HEK293T (cell line): ENCODE data around the gene TEX36.
"Not testable (repeated sequence)": the region's sequence is repeated elsewhere in the genome, so short reads cannot be mapped to it uniquely, and the experiment has no call there.

Experiments used
- ARNT ChIP-seq: fragments of 450-650 bp; IDR thresholded peaks from 2 replicates; pipeline ENCODE4 v1.6.1; 2017; ENCODE audit warnings: mild to moderate bottlenecking
- BHLHE40 ChIP-seq: fragments of 450-650 bp; IDR thresholded peaks from 2 replicates; pipeline ENCODE4 v1.6.1; 2016; ENCODE audit warnings: mild to moderate bottlenecking, moderate library complexity, borderline replicate concordance
- ELF4 ChIP-seq: fragments of 450-650 bp; IDR thresholded peaks from 2 replicates; pipeline ENCODE4 v1.6.1; 2017; ENCODE audit warnings: antibody characterized with exemption
- FOXA1 ChIP-seq: fragments of 450-650 bp; IDR thresholded peaks from 2 replicates; pipeline ENCODE4 v1.6.1; 2016; ENCODE audit warnings: mild to moderate bottlenecking
- FOXM1 ChIP-seq: fragments of 450-650 bp; IDR thresholded peaks from 2 replicates; pipeline ENCODE4 v1.6.1; 2017; ENCODE audit warnings: mild to moderate bottlenecking, borderline replicate concordance
- L3MBTL2 ChIP-seq: fragments of 450-650 bp; conservative IDR thresholded peaks from 2 replicates; pipeline ENCODE4 v1.6.1; 2016; ENCODE audit warnings: mild to moderate bottlenecking
- LEF1 ChIP-seq: fragments of 450-650 bp; IDR thresholded peaks from 2 replicates; pipeline ENCODE4 v1.6.1; 2017; ENCODE audit warnings: mild to moderate bottlenecking, borderline replicate concordance
- NFRKB ChIP-seq: fragments of 450-650 bp; IDR thresholded peaks from 2 replicates; pipeline ENCODE4 v1.6.1; 2016; ENCODE audit warnings: mild to moderate bottlenecking, moderate library complexity
- SP1 ChIP-seq: fragments of 450-650 bp; IDR thresholded peaks from 2 replicates; pipeline ENCODE4 v1.6.1; 2017
- SUZ12 ChIP-seq: fragments of 450-650 bp; IDR thresholded peaks from 2 replicates; pipeline ENCODE4 v1.6.1; 2016; ENCODE audit warnings: mild to moderate bottlenecking
- TARDBP ChIP-seq: fragments of 450-650 bp; IDR thresholded peaks from 2 replicates; pipeline ENCODE4 v1.6.1; 2016
- ZNF384 ChIP-seq: fragments of 450-650 bp; IDR thresholded peaks from 2 replicates; pipeline ENCODE4 v1.6.1; 2016
- TF ChIP-seq, protein P1 (sequence below): fragments of 450-650 bp; IDR thresholded peaks from 2 replicates; pipeline ENCODE4 v1.6.1; 2016

DNA sequence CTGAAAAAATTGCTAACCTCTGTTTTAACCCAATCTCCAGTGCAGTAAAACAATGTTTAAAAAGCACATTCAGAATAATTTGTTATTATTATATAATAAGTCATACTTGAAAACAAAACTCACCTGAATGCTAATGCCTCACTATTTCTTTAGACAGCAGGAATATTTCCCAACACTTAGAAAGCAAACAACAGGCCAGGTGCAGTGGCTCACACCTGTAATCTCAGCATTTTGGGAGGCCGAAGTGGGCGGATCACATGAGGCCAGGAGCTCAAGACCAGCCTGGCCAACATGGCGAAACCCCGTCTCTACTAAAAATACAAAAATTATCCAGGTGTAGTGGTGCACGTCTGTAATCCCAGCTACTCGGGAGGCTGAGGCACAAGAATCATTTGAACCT, 13.9 kb upstream of the TEX36 start:
- not testable (repeated sequence) for TF ChIP-seq TARDBP, NFRKB, SP1, FOXA1, ARNT, LEF1, FOXM1, ELF4, ZNF384, SUZ12, L3MBTL2, BHLHE40
- TF ChIP-seq, protein P1, sequence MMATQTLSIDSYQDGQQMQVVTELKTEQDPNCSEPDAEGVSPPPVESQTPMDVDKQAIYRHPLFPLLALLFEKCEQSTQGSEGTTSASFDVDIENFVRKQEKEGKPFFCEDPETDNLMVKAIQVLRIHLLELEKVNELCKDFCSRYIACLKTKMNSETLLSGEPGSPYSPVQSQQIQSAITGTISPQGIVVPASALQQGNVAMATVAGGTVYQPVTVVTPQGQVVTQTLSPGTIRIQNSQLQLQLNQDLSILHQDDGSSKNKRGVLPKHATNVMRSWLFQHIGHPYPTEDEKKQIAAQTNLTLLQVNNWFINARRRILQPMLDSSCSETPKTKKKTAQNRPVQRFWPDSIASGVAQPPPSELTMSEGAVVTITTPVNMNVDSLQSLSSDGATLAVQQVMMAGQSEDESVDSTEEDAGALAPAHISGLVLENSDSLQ = not testable (repeated sequence)
